A549 (cell line): Measurements from ENCODE around the gene GPAT3. TPM values are rescaled to one million over a fixed set of nuclear protein-coding genes. Genes with fewer than 3 reads are reported as not detected.

ENCODE experiments used
- ATAC-seq, 2 experiments: fragments of 200-7000 bp in 1 of 2; fragments of >200 bp in 1 of 2; cut with Nextera tagmentation in 1 of 2; cut with Tn5 transposase in 1 of 2; 3 replicates each; pipeline versions ENCODE4 v1.8.0 to v1.9.1; 2018 to 2020; ENCODE audit warnings: mild to moderate bottlenecking in 1 of 2, moderate library complexity in 1 of 2
- CTCF ChIA-PET: fragments of 300-600 bp; sonication (Branson Sonifier 250); formaldehyde crosslinking; extraction: SDS; loops from one replicate; lab custom pipeline; 2021; ENCODE audit warnings: antibody characterized with exemption, inconsistent platforms; lab: Yijun Ruan, JAX
- POLR2A ChIA-PET: fragments of 350-600 bp; formaldehyde crosslinking; extraction: SDS; loops from one replicate; lab custom pipeline; 2021; ENCODE audit warnings: antibody characterized with exemption, inconsistent platforms; lab: Yijun Ruan, JAX
- DNase-seq, 2 experiments: peaks; one replicate each; pipeline versions ENCODE4 v3.0.0 to v3.0.0-alpha.2; 2011 to 2016; ENCODE audit warnings: low read depth in 1 of 2, low spot score in 1 of 2
- FAIRE-seq: peaks from 2 replicates; lab custom pipeline; 2011; peaks lifted over from hg19 to GRCh38; lab: Jason Lieb, UNC
- H3K27ac ChIP-seq, 2 experiments: fragments of >200 bp; sonication (Bioruptor Twin); formaldehyde crosslinking; 3 replicates each; pipeline ENCODE4 v1.5.1; 2016 to 2017
- H3K4me1 ChIP-seq: fragments of >200 bp; sonication (Bioruptor Twin); formaldehyde crosslinking; 3 replicates; pipeline ENCODE4 v1.6.1; 2016
- H3K4me2 ChIP-seq: fragments of >200 bp; sonication (Bioruptor Twin); formaldehyde crosslinking; 3 replicates; pipeline ENCODE4 v1.6.1; 2016
- H3K4me3 ChIP-seq: fragments of >200 bp; sonication (Bioruptor Twin); formaldehyde crosslinking; 3 replicates; pipeline ENCODE4 v1.5.1; 2016
- H3K9me3 ChIP-seq: fragments of >200 bp; sonication (Bioruptor Twin); formaldehyde crosslinking; 3 replicates; pipeline ENCODE4 v1.6.1; 2016
- BHLHE40 ChIP-seq: IDR thresholded peaks from 2 replicates; pipeline ENCODE4 v1.6.1; 2012; ENCODE audit warnings: low read depth, low read length, inconsistent platforms
- CBX8 ChIP-seq: fragments of 200-600 bp; sonication (generic); IDR thresholded peaks from 2 replicates; pipeline ENCODE4 v1.6.1; 2016
- CHD2 ChIP-seq: fragments of 150-350 bp; IDR thresholded peaks from 2 replicates; pipeline ENCODE4 v1.6.1; 2014; ENCODE audit warnings: low read length; ENCODE audit not compliant: partially characterized antibody
- CTCF ChIP-seq: fragments of >200 bp; sonication (Bioruptor Twin); formaldehyde crosslinking; IDR thresholded peaks from 3 replicates; pipeline ENCODE4 v1.5.1; 2016
- E2F6 ChIP-seq: IDR thresholded peaks from 2 replicates; pipeline ENCODE4 v1.6.1; 2012; ENCODE audit warnings: low read depth, borderline replicate concordance
- EHF ChIP-seq: fragments of 250-450 bp; sonication (Bioruptor Pico); IDR thresholded peaks from 2 replicates; pipeline ENCODE4 v1.5.0; 2020; ENCODE audit warnings: mild to moderate bottlenecking
- FOSB ChIP-seq: fragments of 250-450 bp; sonication (Bioruptor Pico); IDR thresholded peaks from 2 replicates; pipeline ENCODE4 v1.5.0; 2020; ENCODE audit warnings: mild to moderate bottlenecking, moderate library complexity
- FOSL2 ChIP-seq, 2 experiments: fragments of 450-650 bp in 1 of 2; fragments of >200 bp in 1 of 2; sonication (Bioruptor Twin) in 1 of 2; formaldehyde crosslinking; IDR thresholded peaks; 2 replicates each; pipeline versions ENCODE4 v1.5.0 to v1.6.1; 2016 to 2020; ENCODE audit warnings: mild to moderate bottlenecking in 1 of 2, moderate library complexity in 1 of 2
- FOXS1 ChIP-seq: fragments of 250-450 bp; sonication (Bioruptor Pico); IDR thresholded peaks from 2 replicates; pipeline ENCODE4 v1.5.0; 2020; ENCODE audit warnings: mild to moderate bottlenecking, moderate library complexity
- HOXB13 ChIP-seq: fragments of 250-450 bp; sonication (Bioruptor Pico); IDR thresholded peaks from 2 replicates; pipeline ENCODE4 v1.5.0; 2020; ENCODE audit warnings: low read depth, mild to moderate bottlenecking, moderate library complexity
- KDM1A ChIP-seq: fragments of 200-600 bp; sonication (generic); IDR thresholded peaks from 2 replicates; pipeline ENCODE4 v1.6.1; 2016; ENCODE audit warnings: low read depth, mild to moderate bottlenecking
- MAX ChIP-seq: IDR thresholded peaks from 2 replicates; pipeline ENCODE4 v1.6.1; 2012
- MAZ ChIP-seq: fragments of 150-350 bp; IDR thresholded peaks from 2 replicates; pipeline ENCODE4 v1.6.1; 2014; ENCODE audit warnings: antibody characterized with exemption, low read depth, low read length, borderline replicate concordance
- NPAS2 ChIP-seq: fragments of 250-450 bp; sonication (Bioruptor Pico); IDR thresholded peaks from 2 replicates; pipeline ENCODE4 v1.8.0; 2022; ENCODE audit warnings: mild to moderate bottlenecking, moderate library complexity, borderline replicate concordance
- NR3C1 ChIP-seq: fragments of >200 bp; sonication (Bioruptor Twin); formaldehyde crosslinking; IDR thresholded peaks from 3 replicates; pipeline ENCODE4 v1.6.1; 2017
- PBX3 ChIP-seq: IDR thresholded peaks from 2 replicates; pipeline ENCODE4 v1.6.1; 2012
- POLR2AphosphoS2 ChIP-seq: conservative IDR thresholded peaks from 2 replicates; pipeline ENCODE4 v1.6.1; 2012; ENCODE audit warnings: low read length, improper control_type of control experiment, inconsistent platforms
- RARB ChIP-seq: fragments of 250-450 bp; sonication (Bioruptor Pico); IDR thresholded peaks from 2 replicates; pipeline ENCODE4 v1.8.0; 2021; ENCODE audit warnings: mild to moderate bottlenecking, moderate library complexity
- RCOR1 ChIP-seq: fragments of 150-350 bp; IDR thresholded peaks from 2 replicates; pipeline ENCODE4 v1.6.1; 2014; ENCODE audit warnings: antibody characterized with exemption, low read length, low read depth
- SREBF2 ChIP-seq: fragments of 450-650 bp; IDR thresholded peaks from 2 replicates; pipeline ENCODE4 v1.6.1; 2014; ENCODE audit warnings: mild to moderate bottlenecking, moderate library complexity
- TFCP2L1 ChIP-seq: fragments of 250-450 bp; sonication (Bioruptor Pico); IDR thresholded peaks from 2 replicates; pipeline ENCODE4 v1.5.0; 2021; ENCODE audit warnings: mild to moderate bottlenecking
- USF2 ChIP-seq: fragments of 450-650 bp; IDR thresholded peaks from 2 replicates; pipeline ENCODE4 v1.6.1; 2014; ENCODE audit warnings: antibody characterized with exemption
- ZNF302 ChIP-seq: fragments of 250-450 bp; sonication (Bioruptor Pico); IDR thresholded peaks from 2 replicates; pipeline ENCODE4 v1.9.0; 2021; ENCODE audit warnings: inconsistent platforms, mild to moderate bottlenecking, moderate library complexity
- WGBS: methylation state at CpG from one replicate; pipeline ENCODE4 v1.1.6; 2017; ENCODE audit errors: missing lambda C conversion rate; 5-methylcytosine and 5-hydroxymethylcytosine counted together
- polyA plus RNA-seq, 4 experiments: library from polyadenylated mRNA; depleted of rRNA in 3 of 4; stranded (reverse); fragments of >200 nt; fragmentation: RNase III in 1 of 4; extraction: RNeasy Plus Mini Kit Qiagen cat#74134 plus additional on column Dnase treatment in 1 of 4; gene quantifications; 2 replicates in 3 of 4; 3 replicates in 1 of 4; pipeline ENCODE4 v1.2.3, GENCODE V29; 2011 to 2017

Gene GPAT3
- polyA plus RNA-seq, 2 of the 4 experiments (the other 2 are of a cell fraction): 12.9 to 44.9 TPM

- TF ChIP-seq E2F6: no peak
- no peak for TF ChIP-seq NPAS2
These were observed 67.2 kb downstream of the GPAT3 start (continued) for GRCh38 chr4:83603129-83603528.

- ATAC-seq: no peak
- ChIA-PET POLR2A (no interaction called here), CTCF (no interaction called here)
- no peak for DNase-seq
- no peak overlapping the region for H3K27ac ChIP-seq
- no peaks in the 10 kb centered on the region for H3K9me3 ChIP-seq
- no peak overlapping the region for H3K4me2 ChIP-seq
- 0 out of 3 replicates have a peak, but pooled peaks cover 5% of the 10 kb centered on the region for H3K4me1 ChIP-seq
- TF ChIP-seq RCOR1: no peak
- no peak for TF ChIP-seq BHLHE40
- TF ChIP-seq POLR2AphosphoS2: no peak
- 95% methylated on average over 2 of the region's 2 CpGs for WGBS
- H3K4me3 ChIP-seq: no peak overlapping the region
- no peak for FAIRE-seq
These were observed 68.4 kb downstream of the GPAT3 start for GRCh38 chr4:83604321-83604720.

- ATAC-seq (no peak), DNase-seq (no peak), FAIRE-seq (no peak)
- no peak overlapping the region for H3K4me2 ChIP-seq
- no peaks in the 10 kb centered on the region for H3K9me3 ChIP-seq
- CTCF ChIA-PET: interaction anchor here (1.2 kb wide), 1 partner anchor 8 kb away, joined by 3 read pairs; no protein-coding TSS in a partner anchor
- 0 out of 3 replicates have a peak, but pooled peaks cover 5% of the 10 kb centered on the region for H3K4me1 ChIP-seq
- WGBS: 74% methylated on average over 3 of the region's 3 CpGs
- TF ChIP-seq NR3C1: no peak
- TF ChIP-seq HOXB13 (CRISPR knock-in tag): no peak
- no peak for TF ChIP-seq PBX3
- TF ChIP-seq CHD2: no peak
- no peak for TF ChIP-seq POLR2AphosphoS2
- no peak for TF ChIP-seq EHF (CRISPR knock-in tag)
- no peak for TF ChIP-seq USF2
- TF ChIP-seq SREBF2: no peak
- TF ChIP-seq MAZ: no peak
- TF ChIP-seq CBX8: no peak
- no peak for TF ChIP-seq MAX
- TF ChIP-seq ZNF302 (CRISPR knock-in tag): no peak
- TF ChIP-seq TFCP2L1 (CRISPR knock-in tag): no peak
- TF ChIP-seq FOXS1 (CRISPR knock-in tag): no peak
- no peak for TF ChIP-seq KDM1A
- no peak for TF ChIP-seq RARB (CRISPR knock-in tag)
- TF ChIP-seq FOSB (CRISPR knock-in tag): no peak
- no peak for TF ChIP-seq CTCF
- no peak for TF ChIP-seq FOSL2 (IDR thresholded peaks at IDR 0.05)
- TF ChIP-seq FOSL2 (CRISPR knock-in tag; IDR thresholded peaks at IDR 0.05): no peak
- TF ChIP-seq, all 56 proteins: peak for 0
- H3K4me3 ChIP-seq: no peak overlapping the region
- H3K27ac ChIP-seq: no peak overlapping the region
- POLR2A ChIA-PET: no interaction called here
These were observed 69.3 kb downstream of the GPAT3 start for GRCh38 chr4:83605210-83605609.
